CD4-positive, alpha-beta T cell treated with Interleukin-12 subunit alpha and Interleukin-12 subunit beta, for 1 hour (primary cell): ENCODE results near the gene PCDH9.

Source experiments
- DNase-seq: peaks from one replicate; pipeline ENCODE4 v3.0.0-alpha.2; 2020

Gene PCDH9

GRCh38 chr13:66952507-66952906 is 277.6 kb downstream of the PCDH9 start:
- no peak for DNase-seq

- DNase-seq = no peak
These were observed 278.7 kb downstream of the PCDH9 start for GRCh38 chr13:66951426-66951825.

GRCh38 chr13:66950666-66951065 is 279.5 kb downstream of the PCDH9 start:
- no peak for DNase-seq

- no peak for DNase-seq
These were observed 281.2 kb downstream of the PCDH9 start for GRCh38 chr13:66948910-66949309.

- DNase-seq = no peak
These were observed 286.6 kb downstream of the PCDH9 start for GRCh38 chr13:66943530-66943929.

GRCh38 chr13:66940113-66940512 is 290.0 kb downstream of the PCDH9 start:
- DNase-seq = no peak

- DNase-seq = no peak
These were observed 292.7 kb downstream of the PCDH9 start for GRCh38 chr13:66937423-66937822.

- DNase-seq = no peak
These were observed 296.1 kb downstream of the PCDH9 start for GRCh38 chr13:66933994-66934393.

- no peak for DNase-seq
These were observed 296.6 kb downstream of the PCDH9 start for GRCh38 chr13:66933527-66933926.

GRCh38 chr13:66927562-66927961 is 302.6 kb downstream of the PCDH9 start:
- no peak for DNase-seq

- DNase-seq = no peak
These were observed 303.1 kb downstream of the PCDH9 start for GRCh38 chr13:66926851-66927524.

- no peak for DNase-seq
These were observed 303.8 kb downstream of the PCDH9 start for GRCh38 chr13:66926200-66926850.

GRCh38 chr13:66922444-66922843 is 307.7 kb downstream of the PCDH9 start:
- no peak for DNase-seq

GRCh38 chr13:66921437-66921836 is 308.7 kb downstream of the PCDH9 start:
- no peak for DNase-seq

GRCh38 chr13:66915596-66916185 is 314.4 kb downstream of the PCDH9 start:
- no peak for DNase-seq

GRCh38 chr13:66914155-66914554 is 316.0 kb downstream of the PCDH9 start:
- DNase-seq = no peak

- DNase-seq = no peak
These were observed 318.7 kb downstream of the PCDH9 start for GRCh38 chr13:66911411-66911939.

GRCh38 chr13:66899955-66900354 is 330.2 kb downstream of the PCDH9 start:
- no peak for DNase-seq

- no peak for DNase-seq
These were observed 333.2 kb downstream of the PCDH9 start for GRCh38 chr13:66896933-66897332.

- no peak for DNase-seq
These were observed 334.4 kb downstream of the PCDH9 start for GRCh38 chr13:66895780-66896179.

GRCh38 chr13:66895320-66895719 is 334.8 kb downstream of the PCDH9 start:
- no peak for DNase-seq

- DNase-seq = no peak
These were observed 341.4 kb downstream of the PCDH9 start for GRCh38 chr13:66888698-66889097.

- no peak for DNase-seq
These were observed 343.0 kb downstream of the PCDH9 start for GRCh38 chr13:66887088-66887487.

- no peak for DNase-seq
These were observed 343.9 kb downstream of the PCDH9 start for GRCh38 chr13:66886264-66886663.
